HG02610 (cell line): ENCODE measurements around the gene CBY2.

Experiments used
- ATAC-seq: cut with Tn5 transposase; IDR thresholded peaks from one replicate; pipeline ENCODE4 v1.9.1; 2021; ENCODE audit warnings: mild to moderate bottlenecking, moderate library complexity; ENCODE audit not compliant: unreplicated experiment

Gene CBY2

DNA sequence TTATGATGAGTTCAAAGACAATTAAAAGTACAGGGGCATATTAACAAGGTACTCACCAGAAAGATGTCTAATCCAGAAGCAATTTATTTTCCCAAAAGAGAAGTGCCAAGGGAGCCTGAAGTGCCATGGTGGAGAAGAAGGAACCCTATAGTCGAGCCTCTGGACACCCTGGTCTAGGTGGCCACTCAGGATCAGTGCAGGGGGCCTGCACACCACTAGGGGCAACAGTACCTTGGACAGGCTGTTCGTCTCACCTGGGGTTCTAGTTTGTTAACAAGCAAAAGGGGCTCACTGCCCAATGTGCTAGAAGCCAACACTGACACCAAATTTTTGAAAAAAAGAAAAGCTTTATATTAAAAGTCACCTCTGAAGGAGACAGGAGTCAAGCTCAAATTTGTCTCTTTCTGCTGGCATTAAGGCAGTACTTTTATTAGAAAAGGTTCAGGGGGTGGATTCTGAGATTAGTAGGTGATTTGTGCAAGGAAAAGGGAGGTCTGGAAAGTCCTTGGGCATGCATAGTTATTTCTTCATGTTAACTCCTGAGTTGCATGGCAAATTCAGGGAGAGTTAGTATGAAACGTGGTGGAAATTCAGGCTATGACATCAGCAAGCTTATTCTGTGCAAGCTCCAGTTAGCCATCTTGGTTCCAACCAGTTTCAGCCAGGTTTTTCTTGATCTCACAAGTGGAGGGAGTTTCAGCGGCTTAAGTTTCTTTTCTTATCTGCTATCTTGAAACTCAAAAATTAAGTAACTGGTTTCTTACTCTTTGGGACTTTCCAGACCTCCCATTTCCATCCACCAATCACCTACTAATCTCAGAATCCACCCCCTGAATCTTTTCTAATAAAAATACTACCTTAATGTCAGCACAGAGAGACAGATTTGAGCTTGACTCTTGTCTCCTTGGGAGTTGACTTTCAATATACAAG is 884 bp upstream of the CBY2 start:
- peak; percentile 71 for ATAC-seq

DNA sequence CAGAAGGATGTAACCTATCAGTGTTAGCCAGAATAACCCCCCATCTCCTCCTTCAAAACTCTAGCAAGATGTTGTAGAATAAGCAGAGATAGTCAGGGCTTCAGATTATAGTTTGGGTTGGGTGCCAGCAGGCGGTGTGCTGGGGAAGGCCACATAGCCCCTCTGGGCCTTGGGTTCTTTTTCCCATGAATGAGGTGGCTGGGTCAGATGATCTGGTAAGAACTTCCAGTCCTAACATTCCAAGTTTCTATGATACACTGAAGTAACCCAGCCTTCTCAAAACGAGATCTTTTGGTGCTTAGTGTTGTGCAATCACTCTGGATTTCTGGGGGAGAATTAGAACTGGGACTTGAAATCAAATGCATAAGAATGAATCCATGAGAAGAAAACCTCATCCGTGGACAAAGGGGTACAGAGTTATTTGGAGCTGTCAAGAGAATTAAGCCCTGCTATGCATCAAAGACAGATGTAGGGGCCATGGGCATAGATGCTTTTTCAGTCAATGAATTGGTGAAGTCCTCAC is 810 bp downstream of the CBY2 start:
- ATAC-seq = no peak

DNA sequence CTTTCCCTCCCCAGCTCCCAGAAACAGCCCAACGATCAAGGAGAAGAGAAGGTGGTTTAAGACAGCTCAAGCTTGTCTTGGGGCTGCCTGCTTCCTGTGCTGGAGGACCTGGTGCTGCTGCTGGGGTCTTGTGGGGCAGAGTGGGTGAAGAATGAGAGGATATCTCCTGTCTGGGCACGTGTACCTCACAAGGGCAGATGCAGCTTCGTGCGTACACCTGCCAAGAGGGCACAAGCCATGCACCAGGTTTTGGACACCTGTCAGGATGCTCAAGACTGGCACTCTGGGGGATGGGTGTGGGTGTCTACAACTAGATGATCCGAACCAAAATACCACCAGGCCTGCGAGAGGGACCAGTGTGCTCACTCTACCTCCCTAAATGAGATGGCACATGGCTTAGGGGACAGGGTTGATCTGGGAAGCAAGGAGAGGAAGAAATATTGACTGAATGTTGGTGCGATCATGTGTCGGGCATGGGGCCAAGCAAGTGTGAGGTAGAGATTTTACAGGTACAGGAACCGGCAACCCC is 2.2 kb downstream of the CBY2 start:
- ATAC-seq = no peak

DNA sequence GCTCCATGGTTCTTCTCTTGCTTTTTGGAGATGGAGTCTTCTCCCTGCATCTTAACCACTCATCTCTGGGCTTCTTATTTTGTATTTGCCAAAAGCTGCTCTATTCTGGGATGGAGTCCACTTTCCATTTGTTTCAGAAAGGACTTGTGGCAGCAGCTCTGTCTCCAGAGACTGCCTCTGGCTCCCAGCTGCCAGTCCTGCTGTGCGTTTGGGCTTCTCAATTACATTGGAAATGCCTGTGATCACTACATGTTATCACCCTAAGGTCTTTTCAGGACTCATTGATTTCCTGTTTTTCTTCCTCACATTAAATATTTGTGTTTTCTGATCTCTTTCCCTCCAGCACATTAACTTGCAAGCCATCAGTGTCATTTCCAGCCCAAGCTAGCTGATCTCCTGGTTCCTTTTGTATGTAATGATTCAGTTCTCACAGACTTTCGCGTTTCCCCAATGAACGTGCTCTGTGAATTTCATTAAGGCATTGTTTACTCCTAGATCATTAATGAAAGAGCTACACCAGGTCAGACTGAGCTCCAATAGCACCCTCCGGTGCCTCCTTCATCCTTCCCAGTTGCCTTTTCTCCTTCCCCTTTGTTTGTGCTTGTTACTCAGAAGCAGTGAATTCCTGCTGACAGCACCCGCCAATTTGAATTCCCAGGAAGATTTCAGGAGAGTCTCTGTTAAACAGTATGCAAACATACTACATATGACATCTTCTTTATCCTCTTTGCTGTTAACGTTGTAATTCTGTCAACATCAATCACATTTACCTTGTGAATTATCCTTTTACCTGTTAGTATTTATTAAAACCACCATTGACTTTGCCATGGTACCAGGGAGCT is 3.0 kb downstream of the CBY2 start:
- no peak for ATAC-seq

DNA sequence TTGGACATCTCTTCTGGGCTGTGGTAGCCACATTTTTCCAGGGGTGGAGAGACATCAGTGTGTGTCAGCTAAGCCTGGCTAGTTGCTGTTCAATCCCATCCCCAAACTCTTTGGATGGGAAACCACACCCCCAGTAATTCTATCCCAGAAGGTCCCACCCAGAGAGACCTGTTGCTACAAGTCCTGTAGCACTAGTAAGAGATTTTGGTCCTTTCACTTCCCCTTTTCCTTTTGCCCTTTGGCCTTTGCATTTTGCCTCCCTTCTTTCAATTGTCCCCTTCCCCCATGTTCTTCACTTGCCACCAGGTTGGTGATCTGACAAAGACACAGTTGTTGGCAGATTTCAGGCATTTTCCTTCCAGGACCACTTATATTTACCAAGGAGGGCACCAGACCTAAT is 3.8 kb downstream of the CBY2 start:
- ATAC-seq = no peak

DNA sequence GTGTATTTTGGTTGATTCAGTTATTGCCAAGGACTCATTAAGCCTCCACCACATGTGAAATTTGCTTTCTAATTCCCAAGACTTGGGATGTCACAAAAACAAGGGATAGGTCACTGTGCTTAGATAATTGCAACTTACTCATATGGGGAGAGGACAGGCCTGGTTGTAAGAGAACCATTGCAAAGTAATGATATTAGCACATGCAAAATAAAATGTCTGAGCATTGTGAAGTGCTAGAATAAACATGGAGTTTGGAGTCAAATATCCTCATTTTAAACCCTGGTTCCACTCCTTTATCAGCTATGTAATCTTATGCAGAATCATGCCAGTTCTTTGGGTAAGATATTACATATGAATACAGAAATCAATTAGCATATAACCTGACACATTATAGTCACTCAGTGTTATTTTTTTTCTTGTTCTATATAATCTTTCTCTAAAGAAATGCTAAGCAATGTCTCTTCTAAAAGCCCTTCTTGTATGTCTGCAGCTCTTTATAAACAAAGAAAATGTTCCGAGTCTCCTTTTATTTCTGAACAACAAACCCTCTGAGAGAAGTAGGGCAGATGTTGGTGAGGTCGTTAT is 5.5 kb downstream of the CBY2 start:
- no peak for ATAC-seq

DNA sequence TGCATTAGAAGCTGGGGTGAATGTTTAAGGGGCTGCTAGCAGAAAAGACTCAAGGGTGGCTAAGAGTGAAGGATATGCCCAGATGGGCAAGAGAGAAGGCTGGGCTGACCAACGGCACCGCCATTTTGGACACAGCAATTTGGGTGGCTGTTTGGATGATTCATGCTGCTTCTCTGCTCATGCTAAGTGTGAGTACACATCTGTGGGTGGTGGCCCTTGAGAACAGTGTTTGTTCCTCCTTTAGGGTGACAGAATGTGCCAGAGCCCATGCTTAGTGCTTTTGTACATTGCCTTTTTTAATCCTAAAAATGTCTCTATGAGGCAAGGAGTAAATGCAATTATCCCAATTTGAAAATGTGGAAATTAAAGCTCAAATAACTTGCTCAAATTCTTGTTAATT is 9.8 kb downstream of the CBY2 start:
- ATAC-seq = no peak

DNA sequence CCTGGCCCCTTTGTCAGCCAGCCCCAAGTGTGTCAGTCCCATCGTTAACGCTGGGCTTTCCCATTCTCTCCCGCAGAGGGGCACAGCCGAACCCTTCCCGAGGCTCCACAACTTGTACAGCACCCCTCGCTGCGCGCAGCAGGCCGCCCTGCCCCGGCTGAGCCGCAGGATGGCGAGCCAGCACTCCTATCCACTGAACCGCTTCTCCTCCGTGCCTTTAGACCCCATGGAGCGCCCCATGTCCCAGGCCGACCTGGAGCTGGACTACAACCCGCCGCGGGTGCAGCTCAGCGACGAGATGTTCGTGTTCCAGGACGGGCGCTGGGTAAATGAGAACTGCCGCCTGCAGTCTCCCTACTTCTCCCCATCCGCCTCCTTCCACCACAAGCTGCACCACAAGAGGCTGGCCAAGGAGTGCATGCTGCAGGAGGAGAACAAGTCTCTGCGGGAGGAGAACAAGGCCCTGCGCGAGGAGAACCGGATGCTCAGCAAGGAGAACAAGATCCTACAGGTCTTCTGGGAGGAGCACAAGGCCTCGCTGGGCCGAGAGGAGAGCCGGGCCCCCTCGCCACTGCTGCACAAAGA is 11.1 kb downstream of the CBY2 start:
- ATAC-seq = no peak

DNA sequence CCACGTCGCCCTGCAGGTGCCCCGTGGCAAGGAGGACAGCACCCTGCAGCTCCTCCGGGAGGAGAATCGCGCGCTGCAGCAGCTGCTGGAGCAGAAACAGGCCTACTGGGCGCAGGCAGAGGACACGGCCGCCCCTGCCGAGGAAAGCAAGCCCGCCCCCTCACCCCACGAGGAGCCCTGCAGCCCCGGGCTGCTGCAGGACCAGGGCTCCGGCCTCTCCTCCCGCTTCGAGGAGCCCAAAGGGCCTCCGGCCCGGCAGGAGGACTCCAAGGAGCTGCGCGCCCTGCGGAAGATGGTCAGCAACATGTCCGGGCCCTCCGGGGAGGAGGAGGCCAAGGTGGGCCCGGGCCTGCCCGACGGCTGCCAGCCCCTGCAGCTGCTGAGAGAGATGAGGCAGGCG is 11.6 kb downstream of the CBY2 start:
- no peak for ATAC-seq

DNA sequence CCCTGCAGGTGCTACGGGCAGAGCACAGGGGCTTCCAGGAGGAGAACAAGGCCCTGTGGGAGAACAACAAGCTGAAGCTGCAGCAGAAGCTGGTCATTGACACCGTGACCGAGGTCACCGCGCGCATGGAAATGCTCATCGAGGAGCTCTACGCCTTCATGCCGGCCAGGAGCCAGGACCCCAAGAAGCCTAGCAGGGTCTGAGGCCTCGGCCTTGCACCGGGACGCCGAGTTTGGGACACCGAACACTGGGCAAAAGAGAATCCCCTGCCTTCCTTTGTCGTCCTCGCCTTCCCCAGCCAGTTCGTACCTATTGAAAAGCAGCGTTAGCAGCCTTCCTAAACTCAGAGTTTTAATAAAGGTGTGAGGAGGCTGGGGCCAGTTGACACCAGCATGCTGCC is 12.1 kb downstream of the CBY2 start:
- no peak for ATAC-seq

DNA sequence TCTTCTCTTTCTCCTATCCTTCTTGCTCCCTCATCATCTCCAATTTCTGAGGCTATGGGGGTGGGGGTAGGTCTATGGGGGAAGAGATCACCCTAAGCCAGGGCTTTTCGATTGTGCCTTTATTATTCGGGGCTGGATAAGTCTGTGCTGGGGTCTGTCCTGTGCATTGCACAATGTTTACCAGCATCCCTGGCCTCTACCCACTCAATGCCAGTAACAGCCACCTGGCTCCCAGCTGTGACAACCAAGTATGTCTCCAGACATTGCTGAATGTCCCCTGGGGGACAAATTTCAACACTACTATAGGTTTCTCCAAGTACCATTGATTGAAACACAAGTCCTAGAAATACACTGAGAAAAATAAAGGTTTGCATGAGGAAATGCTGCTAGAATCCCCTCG is 13.2 kb downstream of the CBY2 start:
- no peak for ATAC-seq

DNA sequence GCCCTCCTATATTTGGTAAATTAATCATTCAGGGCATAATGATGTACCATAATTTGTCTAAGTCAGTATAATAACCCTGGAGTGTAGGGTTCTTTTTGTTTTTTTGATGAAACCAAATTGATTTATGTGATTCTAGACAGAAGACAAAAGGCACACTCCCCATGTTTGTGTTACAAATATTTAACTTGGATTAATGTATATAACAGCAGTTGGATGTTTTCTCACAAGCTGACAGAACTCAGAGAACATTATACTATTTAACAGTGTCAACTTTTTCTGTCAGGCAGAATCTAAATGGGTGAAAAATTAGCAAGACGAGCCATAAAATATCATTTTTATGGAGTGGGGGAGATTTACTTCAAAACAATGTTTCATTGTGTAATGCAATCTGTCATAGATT is 15.2 kb downstream of the CBY2 start:
- no peak for ATAC-seq

DNA sequence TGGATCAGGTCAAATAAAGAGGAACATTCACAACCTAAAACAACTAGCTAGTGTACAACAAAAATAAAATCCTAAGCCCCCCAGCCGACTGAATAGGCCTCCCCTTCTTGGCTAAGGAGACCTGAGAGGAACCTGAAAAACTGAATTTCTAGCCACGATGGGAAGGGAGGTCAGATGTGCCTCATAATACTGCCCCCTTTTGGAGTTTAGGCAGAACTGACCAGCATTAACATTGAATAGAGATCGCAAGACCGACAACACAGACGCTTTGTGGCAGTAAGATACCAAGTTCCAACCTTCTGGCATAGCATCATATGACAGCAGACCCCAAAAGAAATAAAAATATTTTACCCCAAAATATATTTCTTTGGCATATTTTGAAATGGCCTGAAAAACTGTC is 15.9 kb downstream of the CBY2 start:
- ATAC-seq = peak; percentile 65

DNA sequence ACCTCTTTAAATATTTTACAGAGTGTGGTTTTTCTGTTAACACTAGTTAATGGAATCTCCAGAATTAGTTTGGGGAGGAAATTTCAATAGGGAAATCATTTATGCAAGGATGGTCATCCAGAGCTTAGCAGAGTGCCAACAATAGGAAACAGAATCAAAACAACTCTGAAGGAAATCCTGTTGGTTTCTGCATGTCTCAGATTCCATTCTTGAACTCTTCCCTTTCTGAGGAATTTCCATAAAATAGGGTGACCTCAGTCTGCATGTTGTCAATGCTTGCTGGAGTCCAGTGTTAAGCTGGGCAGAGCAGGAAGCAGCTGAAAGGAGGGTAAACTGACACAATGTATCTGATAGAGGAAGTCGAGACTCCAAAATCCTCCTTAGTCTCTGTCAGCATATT is 16.9 kb downstream of the CBY2 start:
- no peak for ATAC-seq

DNA sequence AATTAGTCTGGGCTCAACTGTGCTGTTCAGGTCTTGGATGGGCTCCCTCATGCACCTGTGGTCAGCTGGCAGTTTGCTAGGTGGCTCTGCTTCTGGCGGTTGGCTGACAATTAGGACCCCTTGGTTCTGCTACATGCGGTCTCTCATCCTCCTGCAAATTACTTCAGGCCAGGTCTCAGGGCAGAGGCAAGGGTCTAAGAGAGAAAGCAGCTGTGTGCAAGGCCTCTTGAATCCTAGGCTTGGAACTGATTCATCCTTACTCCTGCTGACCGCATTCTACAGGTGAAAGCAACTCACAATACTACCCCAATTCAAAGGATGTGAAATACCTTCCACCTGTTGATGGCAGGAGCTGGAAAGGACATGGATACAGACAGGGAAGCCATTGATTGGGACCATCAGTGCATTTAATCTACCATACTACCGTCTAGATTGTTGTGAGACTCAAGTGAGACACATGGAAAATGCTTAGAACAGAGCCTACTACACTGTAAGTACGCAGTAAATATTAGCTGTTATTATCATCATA is 19.1 kb downstream of the CBY2 start:
- ATAC-seq = no peak

DNA sequence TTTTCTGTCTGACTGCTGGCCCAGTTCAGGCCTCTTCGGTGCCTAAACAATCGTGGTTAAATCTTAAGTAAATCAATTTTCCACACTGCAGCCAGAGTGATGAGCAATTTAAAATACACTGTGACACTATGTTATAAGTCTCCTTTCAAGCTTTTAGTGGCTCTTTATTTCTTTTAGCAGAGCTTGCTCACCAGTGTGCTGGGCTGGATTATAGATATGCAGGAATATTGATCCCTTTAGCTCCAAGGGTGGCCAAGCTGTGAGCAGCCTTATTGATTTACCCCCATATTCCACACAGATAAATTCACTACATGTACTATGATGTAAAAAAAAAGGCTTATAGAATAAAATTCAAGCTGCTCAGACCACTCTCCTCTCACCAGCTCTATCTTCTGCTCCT is 21.7 kb downstream of the CBY2 start:
- no peak for ATAC-seq

DNA sequence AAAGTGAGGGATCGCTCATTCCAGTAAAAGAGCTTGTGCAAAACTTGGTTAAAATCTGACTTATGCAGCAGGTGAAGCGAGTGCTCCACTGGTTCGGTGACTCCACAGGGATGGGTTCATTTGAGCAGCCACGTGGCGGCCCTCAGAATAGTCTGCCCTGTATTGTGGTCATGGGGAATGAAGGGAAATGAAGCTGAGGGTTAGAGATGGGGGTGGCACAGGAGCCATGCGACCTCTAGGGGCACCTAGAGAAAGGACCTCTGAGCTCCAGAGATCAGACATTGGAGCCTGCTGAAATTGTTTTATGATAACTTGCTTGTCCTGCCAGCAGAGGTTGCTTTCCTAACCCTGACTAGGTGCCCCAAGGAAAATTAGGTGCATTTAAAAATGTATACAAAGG is 26.6 kb downstream of the CBY2 start:
- ATAC-seq = no peak

DNA sequence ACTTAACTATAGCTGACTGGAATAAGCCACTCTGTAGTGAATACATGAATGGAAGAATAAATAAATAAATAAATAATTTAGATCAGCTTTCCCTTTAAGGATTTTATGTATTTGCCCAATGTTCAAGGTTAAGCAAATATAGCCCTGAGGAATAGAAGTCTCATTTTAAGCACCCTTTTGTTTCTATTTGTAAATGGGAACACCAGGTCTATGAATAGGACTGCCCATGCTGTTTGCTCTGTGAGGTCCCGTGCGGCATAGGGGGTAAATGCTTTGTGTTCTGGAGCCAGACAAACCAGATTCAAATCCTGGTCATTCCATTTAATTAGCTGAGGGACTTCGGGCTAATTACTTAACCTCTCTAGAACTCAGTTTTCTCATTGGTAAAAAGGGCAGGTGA is 29.3 kb downstream of the CBY2 start:
- no peak for ATAC-seq

DNA sequence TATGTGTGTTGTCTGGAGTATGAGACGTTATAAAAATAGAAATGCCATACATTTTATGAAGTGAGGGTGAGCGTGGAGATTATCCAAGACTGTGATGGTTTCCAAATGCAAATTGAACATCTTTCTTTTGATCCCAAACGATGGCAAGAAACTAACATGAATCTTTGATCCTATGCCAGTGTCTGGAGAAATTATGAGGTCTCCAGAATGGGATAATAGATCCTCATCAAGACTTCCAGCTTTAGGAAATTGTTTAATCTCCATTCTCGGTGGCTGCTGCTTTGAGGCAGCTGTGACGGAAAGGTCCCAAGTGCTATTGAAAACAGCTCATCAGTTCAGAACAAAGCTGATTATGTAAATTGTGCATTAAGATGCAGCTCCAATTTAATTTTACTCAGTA is 30.8 kb downstream of the CBY2 start:
- ATAC-seq = no peak

DNA sequence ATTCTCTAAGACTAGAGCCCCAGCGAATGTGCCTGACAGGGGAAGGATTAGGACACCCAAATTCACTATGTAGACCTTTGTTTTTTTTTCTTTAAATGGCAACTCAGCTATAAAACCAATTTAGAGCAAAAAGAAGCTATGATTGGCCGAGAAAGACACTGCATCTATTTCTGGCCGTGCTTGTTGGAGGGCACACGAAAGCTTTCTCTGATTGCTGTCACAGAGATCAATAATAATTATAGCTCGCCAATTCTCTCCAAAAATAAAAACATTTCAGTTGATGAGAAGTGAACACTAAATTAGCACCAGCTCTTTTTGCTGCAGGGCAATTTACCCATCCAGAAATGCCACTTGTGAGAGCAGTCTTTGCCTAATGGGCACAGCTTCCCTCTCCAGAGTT is 31.2 kb downstream of the CBY2 start:
- no peak for ATAC-seq

DNA sequence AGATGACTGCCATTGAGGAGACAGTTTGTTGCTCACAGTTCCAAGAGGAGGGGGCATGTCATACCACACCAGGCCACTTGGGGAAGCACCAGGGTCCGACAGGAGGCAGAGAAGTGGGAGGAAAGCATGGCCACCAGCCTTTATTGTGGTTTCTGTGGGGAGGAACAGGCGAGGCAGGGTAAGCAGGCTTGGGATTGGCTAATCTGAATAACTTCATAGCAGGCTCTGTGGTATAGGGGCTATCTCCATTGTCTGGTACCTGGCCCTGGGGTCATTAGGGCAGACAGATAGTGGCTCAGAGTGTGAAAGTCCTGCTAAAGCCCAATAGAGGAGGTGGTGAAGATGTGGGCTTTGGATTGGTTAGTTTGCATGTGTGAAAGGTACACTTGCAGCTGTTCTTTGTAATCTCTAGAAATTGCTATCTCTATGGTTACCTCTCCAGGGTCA is 35.5 kb downstream of the CBY2 start:
- peak; percentile 45 for ATAC-seq
